Heart left ventricle (tissue), 13 donors: Measurements from ENCODE around the gene FAM234A.

Experiments used
- CTCF ChIP-seq, 12 donors: fragments of 200-600 bp; sonication (generic) in 4 of 12; IDR thresholded peaks; one replicate each; pipeline versions ENCODE4 v1.5.0 to v1.8.0; 2018 to 2022; ENCODE audit warnings: antibody characterized with exemption in 12 of 12, mild to moderate bottlenecking in 5 of 12
- POLR2A ChIP-seq, 2 donors: fragments of 450-650 bp; IDR thresholded peaks; one replicate each; pipeline ENCODE4 v1.6.1; 2017; ENCODE audit warnings: antibody characterized with exemption in 2 of 2, mild to moderate bottlenecking in 2 of 2, moderate library complexity in 2 of 2
- donor health status: ischemic (EF 13 %, LVEDD 7.1; RV severe dilation, severe dysfunction).
- donor health status: DM: no; HTN: yes; CAD: no.
- donor health status: DM: no; HTN: no; CAD: no.
- donor health status: ischemic (EF 25% LVEDD 6.9; RV normal size, moderate dysfunction).
- donor health status: ischemic (EF 25% LVEDD 5.7; RV mildly dilated, moderate dysfunction).
- donor health status: ischemic (EF 35%, LVEDD 5.7; RV mildly dilated, moderate dysfunction).
- donor health status: nonischemic (EF 11% LVEDD 7.7; RV severe dilation, severe dysfunction).
- donor health status: DM: yes; HTN: yes; CAD: no.
- donor health status: PGD.
- donor health status: ischemic (EF 29% LVEDD 5.4; RV normal size, mild dysfunction).
- donor health status: nonischemic (EF 23%, LVEDD 6.1; RV moderate dilation, normal function).

GRCh38 chr16:314351-314750 lies 79.7 kb downstream of the FAM234A start:
- TF ChIP-seq CTCF (IDR thresholded peaks at IDR 0.05) (no peak), POLR2A (IDR thresholded peaks at IDR 0.05) (no peak)
